Smooth muscle cell (in vitro differentiated cells): ENCODE data around the gene SART3. TPM values are rescaled to one million over a fixed set of nuclear protein-coding genes. Genes with fewer than 3 reads are reported as not detected.
"Not testable (repeated sequence)": the region's sequence is repeated elsewhere in the genome, so short reads cannot be mapped to it uniquely, and the experiment has no call there.

Source experiments
- DNase-seq: peaks from one replicate; lab custom pipeline; 2025; ENCODE audit not compliant: unreplicated experiment; lab: John Stamatoyannopoulos, UW
- H2AFZ ChIP-seq: fragments of 200-600 bp; sonication (generic); 2 replicates; pipeline ENCODE4 v1.6.0; 2016; ENCODE audit warnings: antibody characterized with exemption, low read depth, mild to moderate bottlenecking
- H3F3A ChIP-seq: fragments of 200-600 bp; sonication (generic); 2 replicates; pipeline ENCODE4 v1.6.0; 2017; ENCODE audit warnings: antibody characterized with exemption, low read depth
- H3K27ac ChIP-seq: fragments of 200-600 bp; sonication (generic); 2 replicates; pipeline ENCODE4 v1.5.1; 2016; ENCODE audit warnings: low read depth, mild to moderate bottlenecking
- H3K27me3 ChIP-seq: fragments of 200-600 bp; sonication (generic); 2 replicates; pipeline ENCODE4 v1.6.1; 2016; ENCODE audit warnings: low read depth, mild to moderate bottlenecking
- H3K36me3 ChIP-seq: fragments of 200-600 bp; sonication (generic); 2 replicates; pipeline ENCODE4 v1.5.1; 2016; ENCODE audit warnings: low read depth
- H3K4me1 ChIP-seq: fragments of 200-600 bp; sonication (generic); 2 replicates; pipeline ENCODE4 v1.5.1; 2016; ENCODE audit warnings: low read depth
- H3K4me2 ChIP-seq: fragments of 200-600 bp; sonication (generic); 2 replicates; pipeline ENCODE4 v1.6.0; 2016; ENCODE audit warnings: mild to moderate bottlenecking
- H3K4me3 ChIP-seq: fragments of 200-600 bp; sonication (generic); 2 replicates; pipeline ENCODE4 v1.5.1; 2016; ENCODE audit warnings: mild to moderate bottlenecking
- H3K79me2 ChIP-seq: fragments of 200-600 bp; sonication (generic); 2 replicates; pipeline ENCODE4 v1.6.0; 2016; ENCODE audit warnings: low read depth, mild to moderate bottlenecking
- H3K9ac ChIP-seq: fragments of 200-600 bp; sonication (generic); 2 replicates; pipeline ENCODE4 v1.6.0; 2016; ENCODE audit warnings: low read depth
- H3K9me3 ChIP-seq: fragments of 200-600 bp; sonication (generic); replicated peaks from 2 replicates; pipeline ENCODE4 v1.5.1; 2016; ENCODE audit warnings: low read depth
- H4K20me1 ChIP-seq: fragments of 200-600 bp; sonication (generic); 2 replicates; pipeline ENCODE4 v1.6.0; 2016; ENCODE audit warnings: low read depth
- CTCF ChIP-seq: fragments of 200-600 bp; sonication (generic); IDR thresholded peaks from 2 replicates; pipeline ENCODE4 v1.5.1; 2017; ENCODE audit warnings: borderline replicate concordance, mild to moderate bottlenecking, antibody characterized with exemption; ENCODE audit not compliant: insufficient read depth, poor library complexity, severe bottlenecking
- WGBS: methylation state at CpG from one replicate; pipeline ENCODE4 v1.1.7; 2016; ENCODE audit warnings: low lambda C conversion rate; 5-methylcytosine and 5-hydroxymethylcytosine counted together
- polyA plus RNA-seq: library from polyadenylated mRNA; unstranded; fragments of >200 nt; fragmentation: Nextera tagmentation; extraction: Ambion mirVana; gene quantifications from 2 replicates; pipeline ENCODE4 v1.2.1, GENCODE V29; 2016
- total RNA-seq: library from RNA; depleted of rRNA; stranded (reverse); fragments of >200 nt; gene quantifications from 2 replicates; pipeline ENCODE4 v1.2.3, GENCODE V29; 2014

The SART3 gene
- total and polyA plus RNA-seq, 2 experiments from 2014 or later, result 22.7 to 94.5 TPM

DNA sequence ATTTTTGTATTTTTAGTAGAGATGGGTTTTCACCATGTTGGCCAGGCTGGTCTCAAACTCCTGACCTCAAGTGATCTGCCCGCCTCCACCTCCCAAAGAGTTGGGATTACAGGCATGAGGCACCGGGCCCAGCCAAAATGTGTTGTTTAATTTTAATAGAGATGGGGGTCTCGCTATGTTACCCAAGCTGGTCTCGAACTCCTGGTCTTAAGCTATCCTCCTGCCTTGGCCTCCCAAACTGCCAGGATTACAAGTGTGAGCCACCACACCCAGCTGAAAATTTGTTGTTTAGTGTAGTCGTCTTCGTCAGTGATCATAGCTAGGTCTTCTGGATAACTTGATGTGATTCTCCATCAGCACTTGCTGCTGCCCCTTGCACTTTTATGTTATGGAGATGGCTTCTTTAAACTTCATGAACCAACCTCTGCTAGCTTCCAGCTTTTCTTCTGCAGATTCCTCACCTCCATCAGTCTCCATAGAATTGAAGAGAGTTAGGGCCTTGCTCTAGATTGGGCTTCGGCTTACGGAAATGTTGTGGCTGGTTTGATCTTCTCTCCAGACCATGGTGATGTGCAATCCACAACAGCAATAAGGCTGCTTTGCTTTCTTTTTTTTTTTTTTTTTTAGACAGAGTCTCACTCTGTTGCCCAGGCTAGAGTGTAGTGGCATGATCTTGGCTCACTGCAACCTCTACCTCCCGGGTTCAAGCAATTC lies 14.4 kb upstream of the SART3 start:
- Histone ChIP-seq H3K4me3 (no peak overlapping the region), H2AFZ (no peak overlapping the region), H3K4me1 (no peaks in the 10 kb centered on the region), H4K20me1 (no peaks in the 10 kb centered on the region), H3K79me2 (no peaks in the 10 kb centered on the region), H3K27ac (no peak overlapping the region), H3K4me2 (no peak overlapping the region), H3K9me3 (no peaks in the 10 kb centered on the region), H3F3A (peaks cover 3% of the 10 kb centered on the region), H3K9ac (no peak overlapping the region), H3K36me3 (no peaks in the 10 kb centered on the region), H3K27me3 (no peaks in the 10 kb centered on the region)
- no peak for TF ChIP-seq CTCF
- no peak for DNase-seq
- WGBS, result 90% methylated on average over 9 of the region's 9 CpGs

DNA sequence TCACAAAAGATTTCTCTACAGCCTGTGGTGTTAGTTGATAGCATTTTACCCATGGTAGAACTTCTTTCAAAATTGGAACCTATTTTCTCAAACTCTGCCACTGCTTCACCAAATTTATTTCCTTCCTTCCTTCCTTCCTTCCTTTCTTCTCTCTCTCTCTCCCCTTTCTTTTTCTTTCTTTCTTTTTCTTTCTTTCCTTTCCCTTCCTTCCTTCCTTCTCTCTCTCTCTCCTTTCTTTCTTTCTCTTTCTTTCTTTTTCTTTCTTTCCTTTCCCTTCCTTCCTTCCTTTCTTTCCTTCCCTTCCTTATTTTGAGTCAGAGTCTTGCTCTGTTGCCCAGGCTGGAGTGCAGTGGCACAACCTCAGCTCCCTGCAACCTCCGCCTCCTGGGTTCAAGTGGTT lies 13.3 kb upstream of the SART3 start:
- WGBS, result 100% methylated on average over 1 of the region's 1 CpG
- H3K9me3 ChIP-seq, H3K36me3 ChIP-seq, H3F3A ChIP-seq, H3K9ac ChIP-seq, H3K27me3 ChIP-seq, H3K27ac ChIP-seq, H4K20me1 ChIP-seq, DNase-seq, H3K4me3 ChIP-seq, H3K4me1 ChIP-seq, H2AFZ ChIP-seq, H3K79me2 ChIP-seq, H3K4me2 ChIP-seq: not testable (repeated sequence)

GRCh38 chr12:108573317-108573716 lies 12.3 kb upstream of the SART3 start:
- no peak overlapping the region for H3K27ac ChIP-seq
- DNase-seq, result no peak
- H3K9me3 ChIP-seq, result no peaks in the 10 kb centered on the region
- no peaks in the 10 kb centered on the region for H3K27me3 ChIP-seq
- TF ChIP-seq CTCF, result no peak
- H3K4me1 ChIP-seq, result no peaks in the 10 kb centered on the region
- no peak overlapping the region for H3K9ac ChIP-seq
- no peak overlapping the region for H3K4me2 ChIP-seq
- no peak overlapping the region for H3K4me3 ChIP-seq
- H3F3A ChIP-seq, result peaks cover 14% of the 10 kb centered on the region
- no peaks in the 10 kb centered on the region for H3K79me2 ChIP-seq
- peaks cover 4% of the 10 kb centered on the region for H3K36me3 ChIP-seq
- WGBS, result 62% methylated on average over 2 of the region's 2 CpGs
- H2AFZ ChIP-seq, result no peak overlapping the region
- H4K20me1 ChIP-seq, result no peaks in the 10 kb centered on the region

- no peaks in the 10 kb centered on the region for H3K27me3 ChIP-seq
- no peak overlapping the region for H2AFZ ChIP-seq
- H3K4me3 ChIP-seq, result no peak overlapping the region
- DNase-seq, result no peak
- peaks cover 11% of the 10 kb centered on the region for H3K36me3 ChIP-seq
- H3K9ac ChIP-seq, result no peak overlapping the region
- H3K4me1 ChIP-seq, result no peaks in the 10 kb centered on the region
- no peak for TF ChIP-seq CTCF
- no peaks in the 10 kb centered on the region for H4K20me1 ChIP-seq
- H3K4me2 ChIP-seq, result no peak overlapping the region
- no peak overlapping the region for H3K27ac ChIP-seq
- H3F3A ChIP-seq, result peaks cover 19% of the 10 kb centered on the region
- H3K9me3 ChIP-seq, result no peaks in the 10 kb centered on the region
- no peaks in the 10 kb centered on the region for H3K79me2 ChIP-seq
- 78% methylated on average over 8 of the region's 8 CpGs for WGBS
These were observed 11.3 kb upstream of the SART3 start for GRCh38 chr12:108572166-108572790.
